Measurements from ENCODE around the gene CLEC2L. TPM values are rescaled to one million over a fixed set of nuclear protein-coding genes. Genes with fewer than 3 reads are reported as not detected.

Gene CLEC2L
- total and polyA plus RNA-seq, 2 of the 8 experiments (the other 6 are each of a cell fraction or from before 2014, with no cell fraction given), result 0.20 to 1.9 TPM

DNA sequence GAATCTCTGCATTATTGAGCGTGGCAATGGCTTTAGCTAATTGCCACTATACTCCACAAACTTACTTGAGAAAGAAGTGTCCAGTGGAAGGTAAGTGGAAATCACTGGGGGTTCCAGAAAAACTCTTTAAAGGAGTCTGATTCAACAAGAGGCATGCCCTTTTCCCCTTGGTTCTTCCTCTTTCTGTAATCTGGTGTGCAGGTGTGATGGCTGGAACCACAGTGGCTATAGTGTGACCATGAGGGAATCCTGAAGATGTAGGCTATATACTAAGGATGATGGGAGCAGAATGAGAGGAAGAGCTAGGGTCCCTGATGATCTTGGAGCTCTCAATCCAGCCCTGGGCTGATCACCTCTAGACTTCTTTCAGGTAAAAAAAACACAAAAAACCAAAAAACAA, 2.0 kb upstream of the CLEC2L start (continued):
- TF ChIP-seq, protein P1, sequence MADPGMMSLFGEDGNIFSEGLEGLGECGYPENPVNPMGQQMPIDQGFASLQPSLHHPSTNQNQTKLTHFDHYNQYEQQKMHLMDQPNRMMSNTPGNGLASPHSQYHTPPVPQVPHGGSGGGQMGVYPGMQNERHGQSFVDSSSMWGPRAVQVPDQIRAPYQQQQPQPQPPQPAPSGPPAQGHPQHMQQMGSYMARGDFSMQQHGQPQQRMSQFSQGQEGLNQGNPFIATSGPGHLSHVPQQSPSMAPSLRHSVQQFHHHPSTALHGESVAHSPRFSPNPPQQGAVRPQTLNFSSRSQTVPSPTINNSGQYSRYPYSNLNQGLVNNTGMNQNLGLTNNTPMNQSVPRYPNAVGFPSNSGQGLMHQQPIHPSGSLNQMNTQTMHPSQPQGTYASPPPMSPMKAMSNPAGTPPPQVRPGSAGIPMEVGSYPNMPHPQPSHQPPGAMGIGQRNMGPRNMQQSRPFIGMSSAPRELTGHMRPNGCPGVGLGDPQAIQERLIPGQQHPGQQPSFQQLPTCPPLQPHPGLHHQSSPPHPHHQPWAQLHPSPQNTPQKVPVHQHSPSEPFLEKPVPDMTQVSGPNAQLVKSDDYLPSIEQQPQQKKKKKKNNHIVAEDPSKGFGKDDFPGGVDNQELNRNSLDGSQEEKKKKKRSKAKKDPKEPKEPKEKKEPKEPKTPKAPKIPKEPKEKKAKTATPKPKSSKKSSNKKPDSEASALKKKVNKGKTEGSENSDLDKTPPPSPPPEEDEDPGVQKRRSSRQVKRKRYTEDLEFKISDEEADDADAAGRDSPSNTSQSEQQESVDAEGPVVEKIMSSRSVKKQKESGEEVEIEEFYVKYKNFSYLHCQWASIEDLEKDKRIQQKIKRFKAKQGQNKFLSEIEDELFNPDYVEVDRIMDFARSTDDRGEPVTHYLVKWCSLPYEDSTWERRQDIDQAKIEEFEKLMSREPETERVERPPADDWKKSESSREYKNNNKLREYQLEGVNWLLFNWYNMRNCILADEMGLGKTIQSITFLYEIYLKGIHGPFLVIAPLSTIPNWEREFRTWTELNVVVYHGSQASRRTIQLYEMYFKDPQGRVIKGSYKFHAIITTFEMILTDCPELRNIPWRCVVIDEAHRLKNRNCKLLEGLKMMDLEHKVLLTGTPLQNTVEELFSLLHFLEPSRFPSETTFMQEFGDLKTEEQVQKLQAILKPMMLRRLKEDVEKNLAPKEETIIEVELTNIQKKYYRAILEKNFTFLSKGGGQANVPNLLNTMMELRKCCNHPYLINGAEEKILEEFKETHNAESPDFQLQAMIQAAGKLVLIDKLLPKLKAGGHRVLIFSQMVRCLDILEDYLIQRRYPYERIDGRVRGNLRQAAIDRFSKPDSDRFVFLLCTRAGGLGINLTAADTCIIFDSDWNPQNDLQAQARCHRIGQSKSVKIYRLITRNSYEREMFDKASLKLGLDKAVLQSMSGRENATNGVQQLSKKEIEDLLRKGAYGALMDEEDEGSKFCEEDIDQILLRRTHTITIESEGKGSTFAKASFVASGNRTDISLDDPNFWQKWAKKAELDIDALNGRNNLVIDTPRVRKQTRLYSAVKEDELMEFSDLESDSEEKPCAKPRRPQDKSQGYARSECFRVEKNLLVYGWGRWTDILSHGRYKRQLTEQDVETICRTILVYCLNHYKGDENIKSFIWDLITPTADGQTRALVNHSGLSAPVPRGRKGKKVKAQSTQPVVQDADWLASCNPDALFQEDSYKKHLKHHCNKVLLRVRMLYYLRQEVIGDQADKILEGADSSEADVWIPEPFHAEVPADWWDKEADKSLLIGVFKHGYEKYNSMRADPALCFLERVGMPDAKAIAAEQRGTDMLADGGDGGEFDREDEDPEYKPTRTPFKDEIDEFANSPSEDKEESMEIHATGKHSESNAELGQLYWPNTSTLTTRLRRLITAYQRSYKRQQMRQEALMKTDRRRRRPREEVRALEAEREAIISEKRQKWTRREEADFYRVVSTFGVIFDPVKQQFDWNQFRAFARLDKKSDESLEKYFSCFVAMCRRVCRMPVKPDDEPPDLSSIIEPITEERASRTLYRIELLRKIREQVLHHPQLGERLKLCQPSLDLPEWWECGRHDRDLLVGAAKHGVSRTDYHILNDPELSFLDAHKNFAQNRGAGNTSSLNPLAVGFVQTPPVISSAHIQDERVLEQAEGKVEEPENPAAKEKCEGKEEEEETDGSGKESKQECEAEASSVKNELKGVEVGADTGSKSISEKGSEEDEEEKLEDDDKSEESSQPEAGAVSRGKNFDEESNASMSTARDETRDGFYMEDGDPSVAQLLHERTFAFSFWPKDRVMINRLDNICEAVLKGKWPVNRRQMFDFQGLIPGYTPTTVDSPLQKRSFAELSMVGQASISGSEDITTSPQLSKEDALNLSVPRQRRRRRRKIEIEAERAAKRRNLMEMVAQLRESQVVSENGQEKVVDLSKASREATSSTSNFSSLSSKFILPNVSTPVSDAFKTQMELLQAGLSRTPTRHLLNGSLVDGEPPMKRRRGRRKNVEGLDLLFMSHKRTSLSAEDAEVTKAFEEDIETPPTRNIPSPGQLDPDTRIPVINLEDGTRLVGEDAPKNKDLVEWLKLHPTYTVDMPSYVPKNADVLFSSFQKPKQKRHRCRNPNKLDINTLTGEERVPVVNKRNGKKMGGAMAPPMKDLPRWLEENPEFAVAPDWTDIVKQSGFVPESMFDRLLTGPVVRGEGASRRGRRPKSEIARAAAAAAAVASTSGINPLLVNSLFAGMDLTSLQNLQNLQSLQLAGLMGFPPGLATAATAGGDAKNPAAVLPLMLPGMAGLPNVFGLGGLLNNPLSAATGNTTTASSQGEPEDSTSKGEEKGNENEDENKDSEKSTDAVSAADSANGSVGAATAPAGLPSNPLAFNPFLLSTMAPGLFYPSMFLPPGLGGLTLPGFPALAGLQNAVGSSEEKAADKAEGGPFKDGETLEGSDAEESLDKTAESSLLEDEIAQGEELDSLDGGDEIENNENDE (IDR thresholded peaks at IDR 0.05; ENCODE audit: insufficient replicate concordance, low read length), result no peak
- TF ChIP-seq POLR2AphosphoS5 (IDR thresholded peaks at IDR 0.05; ENCODE audit: low read depth, low read length) (no peak), FOSL1 (IDR thresholded peaks at IDR 0.05; ENCODE audit: insufficient read depth, low read depth, low read length) (no peak), SP4 (IDR thresholded peaks at IDR 0.05; ENCODE audit: low read length) (no peak), RAD21 (IDR thresholded peaks at IDR 0.05 in 1 of 2, conservative IDR thresholded peaks at IDR 0.05 in 1 of 2; ENCODE audit: low read depth in 2 of 2, low read length in 2 of 2) (no peak)
- TF ChIP-seq, protein P2, sequence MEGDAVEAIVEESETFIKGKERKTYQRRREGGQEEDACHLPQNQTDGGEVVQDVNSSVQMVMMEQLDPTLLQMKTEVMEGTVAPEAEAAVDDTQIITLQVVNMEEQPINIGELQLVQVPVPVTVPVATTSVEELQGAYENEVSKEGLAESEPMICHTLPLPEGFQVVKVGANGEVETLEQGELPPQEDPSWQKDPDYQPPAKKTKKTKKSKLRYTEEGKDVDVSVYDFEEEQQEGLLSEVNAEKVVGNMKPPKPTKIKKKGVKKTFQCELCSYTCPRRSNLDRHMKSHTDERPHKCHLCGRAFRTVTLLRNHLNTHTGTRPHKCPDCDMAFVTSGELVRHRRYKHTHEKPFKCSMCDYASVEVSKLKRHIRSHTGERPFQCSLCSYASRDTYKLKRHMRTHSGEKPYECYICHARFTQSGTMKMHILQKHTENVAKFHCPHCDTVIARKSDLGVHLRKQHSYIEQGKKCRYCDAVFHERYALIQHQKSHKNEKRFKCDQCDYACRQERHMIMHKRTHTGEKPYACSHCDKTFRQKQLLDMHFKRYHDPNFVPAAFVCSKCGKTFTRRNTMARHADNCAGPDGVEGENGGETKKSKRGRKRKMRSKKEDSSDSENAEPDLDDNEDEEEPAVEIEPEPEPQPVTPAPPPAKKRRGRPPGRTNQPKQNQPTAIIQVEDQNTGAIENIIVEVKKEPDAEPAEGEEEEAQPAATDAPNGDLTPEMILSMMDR (IDR thresholded peaks at IDR 0.05; ENCODE audit: control extremely low read depth in 1 of 3, insufficient read depth in 1 of 3, low read depth in 1 of 3, low read length in 3 of 3), result no peak

Data from H1 (cell line).